HCT116 (cell line): Measurements from ENCODE around the gene MFSD1. TPM values are rescaled to one million over a fixed set of nuclear protein-coding genes. Genes with fewer than 3 reads are reported as not detected.

ENCODE experiments used
- CBX3 ChIP-seq: IDR thresholded peaks from 2 replicates; pipeline ENCODE4 v1.6.1; 2012; ENCODE audit warnings: low read depth
- CEBPB ChIP-seq: IDR thresholded peaks from 2 replicates; pipeline ENCODE4 v1.6.1; 2012; ENCODE audit warnings: low read depth
- EZH2 ChIP-seq: fragments of 200-600 bp; sonication (generic); IDR thresholded peaks from 2 replicates; pipeline ENCODE4 v1.6.1; 2017; ENCODE audit warnings: antibody characterized with exemption, mixed run types
- FOSL1 ChIP-seq: IDR thresholded peaks from 2 replicates; pipeline ENCODE4 v1.6.1; 2012; ENCODE audit warnings: low read depth
- MAX ChIP-seq: IDR thresholded peaks from 2 replicates; pipeline ENCODE4 v1.6.1; 2012
- POLR2AphosphoS5 ChIP-seq: IDR thresholded peaks from 2 replicates; pipeline ENCODE4 v1.6.1; 2011; ENCODE audit warnings: mild to moderate bottlenecking, low read depth, low read length, moderate library complexity
- RAD21 ChIP-seq: IDR thresholded peaks from 2 replicates; pipeline ENCODE4 v1.6.1; 2012; ENCODE audit warnings: low read depth, mild to moderate bottlenecking
- SRF ChIP-seq: IDR thresholded peaks from 2 replicates; pipeline ENCODE4 v1.6.1; 2012; ENCODE audit warnings: low read depth
- YY1 ChIP-seq: IDR thresholded peaks from 2 replicates; pipeline ENCODE4 v1.6.1; 2011; ENCODE audit warnings: low read length, low read depth, moderate library complexity, mild to moderate bottlenecking; ENCODE audit not compliant: insufficient replicate concordance; ENCODE audit errors: extremely low read depth
- total RNA-seq: library from RNA; stranded (reverse); gene quantifications from one replicate; pipeline ENCODE4 v1.2.1, GENCODE V29; 2021; ENCODE audit not compliant: unreplicated experiment
- TF ChIP-seq, protein P1 (sequence below): IDR thresholded peaks from 2 replicates; pipeline ENCODE4 v1.6.1; 2012; ENCODE audit warnings: low read depth
- TF ChIP-seq, protein P2 (sequence below): IDR thresholded peaks from 2 replicates; pipeline ENCODE4 v1.6.1; 2012

Gene MFSD1
- total RNA-seq, 1 experiment from 2014 or later: 12.8 TPM

- TF ChIP-seq, protein P1, sequence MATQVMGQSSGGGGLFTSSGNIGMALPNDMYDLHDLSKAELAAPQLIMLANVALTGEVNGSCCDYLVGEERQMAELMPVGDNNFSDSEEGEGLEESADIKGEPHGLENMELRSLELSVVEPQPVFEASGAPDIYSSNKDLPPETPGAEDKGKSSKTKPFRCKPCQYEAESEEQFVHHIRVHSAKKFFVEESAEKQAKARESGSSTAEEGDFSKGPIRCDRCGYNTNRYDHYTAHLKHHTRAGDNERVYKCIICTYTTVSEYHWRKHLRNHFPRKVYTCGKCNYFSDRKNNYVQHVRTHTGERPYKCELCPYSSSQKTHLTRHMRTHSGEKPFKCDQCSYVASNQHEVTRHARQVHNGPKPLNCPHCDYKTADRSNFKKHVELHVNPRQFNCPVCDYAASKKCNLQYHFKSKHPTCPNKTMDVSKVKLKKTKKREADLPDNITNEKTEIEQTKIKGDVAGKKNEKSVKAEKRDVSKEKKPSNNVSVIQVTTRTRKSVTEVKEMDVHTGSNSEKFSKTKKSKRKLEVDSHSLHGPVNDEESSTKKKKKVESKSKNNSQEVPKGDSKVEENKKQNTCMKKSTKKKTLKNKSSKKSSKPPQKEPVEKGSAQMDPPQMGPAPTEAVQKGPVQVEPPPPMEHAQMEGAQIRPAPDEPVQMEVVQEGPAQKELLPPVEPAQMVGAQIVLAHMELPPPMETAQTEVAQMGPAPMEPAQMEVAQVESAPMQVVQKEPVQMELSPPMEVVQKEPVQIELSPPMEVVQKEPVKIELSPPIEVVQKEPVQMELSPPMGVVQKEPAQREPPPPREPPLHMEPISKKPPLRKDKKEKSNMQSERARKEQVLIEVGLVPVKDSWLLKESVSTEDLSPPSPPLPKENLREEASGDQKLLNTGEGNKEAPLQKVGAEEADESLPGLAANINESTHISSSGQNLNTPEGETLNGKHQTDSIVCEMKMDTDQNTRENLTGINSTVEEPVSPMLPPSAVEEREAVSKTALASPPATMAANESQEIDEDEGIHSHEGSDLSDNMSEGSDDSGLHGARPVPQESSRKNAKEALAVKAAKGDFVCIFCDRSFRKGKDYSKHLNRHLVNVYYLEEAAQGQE: no peak
- TF ChIP-seq CBX3 (no peak; the same call in 1 of the 2 replicates), RAD21 (no peak), SRF (no peak), CEBPB (no peak), YY1 (no peak), POLR2AphosphoS5 (no peak), EZH2 (no peak), FOSL1 (no peak), MAX (no peak)
- TF ChIP-seq, protein P2, sequence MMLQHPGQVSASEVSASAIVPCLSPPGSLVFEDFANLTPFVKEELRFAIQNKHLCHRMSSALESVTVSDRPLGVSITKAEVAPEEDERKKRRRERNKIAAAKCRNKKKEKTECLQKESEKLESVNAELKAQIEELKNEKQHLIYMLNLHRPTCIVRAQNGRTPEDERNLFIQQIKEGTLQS: no peak
Observed at GRCh38 chr3:158801201-158801600, 653 bp upstream of the MFSD1 start (continued).
